ENCODE results near the gene SLC24A3.

DNA sequence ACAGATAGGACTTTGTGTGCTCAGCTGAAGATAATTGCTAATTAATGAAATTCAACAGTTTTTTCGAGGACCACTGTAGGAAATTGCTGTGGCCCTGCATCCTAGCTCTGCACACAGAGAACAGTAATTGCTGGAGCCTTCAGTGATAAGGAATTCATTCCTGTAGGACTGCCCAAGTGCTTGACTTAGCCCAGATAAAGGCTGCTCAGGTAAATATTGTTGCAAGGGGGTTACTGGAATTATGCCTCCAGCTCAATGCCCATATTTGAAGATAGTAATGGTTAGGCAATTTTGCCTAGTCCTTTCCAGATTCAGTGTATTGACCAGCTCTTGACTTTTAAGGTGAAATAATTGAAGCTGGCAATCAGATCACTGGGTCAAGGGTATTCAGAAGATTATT, 122.9 kb downstream of the SLC24A3 start:
- TF ChIP-seq, protein P1, sequence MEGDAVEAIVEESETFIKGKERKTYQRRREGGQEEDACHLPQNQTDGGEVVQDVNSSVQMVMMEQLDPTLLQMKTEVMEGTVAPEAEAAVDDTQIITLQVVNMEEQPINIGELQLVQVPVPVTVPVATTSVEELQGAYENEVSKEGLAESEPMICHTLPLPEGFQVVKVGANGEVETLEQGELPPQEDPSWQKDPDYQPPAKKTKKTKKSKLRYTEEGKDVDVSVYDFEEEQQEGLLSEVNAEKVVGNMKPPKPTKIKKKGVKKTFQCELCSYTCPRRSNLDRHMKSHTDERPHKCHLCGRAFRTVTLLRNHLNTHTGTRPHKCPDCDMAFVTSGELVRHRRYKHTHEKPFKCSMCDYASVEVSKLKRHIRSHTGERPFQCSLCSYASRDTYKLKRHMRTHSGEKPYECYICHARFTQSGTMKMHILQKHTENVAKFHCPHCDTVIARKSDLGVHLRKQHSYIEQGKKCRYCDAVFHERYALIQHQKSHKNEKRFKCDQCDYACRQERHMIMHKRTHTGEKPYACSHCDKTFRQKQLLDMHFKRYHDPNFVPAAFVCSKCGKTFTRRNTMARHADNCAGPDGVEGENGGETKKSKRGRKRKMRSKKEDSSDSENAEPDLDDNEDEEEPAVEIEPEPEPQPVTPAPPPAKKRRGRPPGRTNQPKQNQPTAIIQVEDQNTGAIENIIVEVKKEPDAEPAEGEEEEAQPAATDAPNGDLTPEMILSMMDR (IDR thresholded peaks at IDR 0.05): no peak
- no peak for TF ChIP-seq EP300 (IDR thresholded peaks at IDR 0.05)
